RPMI7951 (cell line): ENCODE data around the gene IL17REL. TPM values are rescaled to one million over a fixed set of nuclear protein-coding genes. Genes with fewer than 3 reads are reported as not detected.

Experiments
- DNase-seq: peaks from one replicate; pipeline ENCODE4 v3.0.0-alpha.2; 2012; ENCODE audit warnings: low read depth
- total RNA-seq: library from RNA; depleted of rRNA; stranded (reverse); fragments of >200 nt; shearing (Covaris generic); gene quantifications from 2 replicates; pipeline ENCODE4 v1.2.3, GENCODE V29; 2014

Gene IL17REL
- total RNA-seq, 1 experiment from 2014 or later: not detected

GRCh38 chr22:49967706-49968208 lies 44.8 kb downstream of the IL17REL start:
- DNase-seq: no peak

GRCh38 chr22:49966774-49967705 lies 45.5 kb downstream of the IL17REL start:
- DNase-seq: no peak

DNA sequence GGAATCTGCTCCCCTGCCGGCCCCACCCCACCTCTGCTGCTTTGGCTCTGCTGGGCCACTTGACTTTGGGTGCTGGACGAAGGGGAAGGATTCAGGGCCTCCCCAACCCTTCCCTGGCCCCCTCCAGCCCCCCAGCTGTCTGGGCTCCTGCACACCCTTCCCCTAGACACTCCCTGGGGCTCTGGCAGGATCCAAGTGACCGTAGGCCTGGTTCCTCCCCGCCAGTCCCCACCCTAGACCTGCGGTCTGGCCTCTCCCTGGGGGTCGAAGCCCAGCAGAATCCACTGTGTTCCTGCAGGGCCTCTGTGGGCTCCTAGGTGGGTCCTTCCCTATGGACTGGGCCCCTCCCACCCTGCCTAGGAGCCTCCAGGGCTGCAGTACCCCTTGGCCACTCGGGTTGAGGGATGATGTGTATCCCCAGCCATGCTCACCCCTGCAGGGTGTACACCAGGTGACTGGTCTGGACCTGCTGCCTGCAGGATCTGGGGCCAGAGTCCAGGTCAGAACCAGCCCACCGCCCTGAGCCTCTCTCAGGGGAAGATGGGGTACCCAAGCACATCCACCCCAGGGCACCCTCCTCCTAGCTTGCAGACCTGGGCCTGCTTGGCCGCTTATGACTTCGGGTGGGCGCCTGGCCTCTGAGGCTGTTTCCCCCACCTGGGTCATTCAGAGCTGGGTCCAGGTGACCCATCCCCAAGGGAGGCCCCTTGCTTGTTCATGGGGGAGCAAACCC lies 46.4 kb downstream of the IL17REL start:
- DNase-seq: no peak

DNA sequence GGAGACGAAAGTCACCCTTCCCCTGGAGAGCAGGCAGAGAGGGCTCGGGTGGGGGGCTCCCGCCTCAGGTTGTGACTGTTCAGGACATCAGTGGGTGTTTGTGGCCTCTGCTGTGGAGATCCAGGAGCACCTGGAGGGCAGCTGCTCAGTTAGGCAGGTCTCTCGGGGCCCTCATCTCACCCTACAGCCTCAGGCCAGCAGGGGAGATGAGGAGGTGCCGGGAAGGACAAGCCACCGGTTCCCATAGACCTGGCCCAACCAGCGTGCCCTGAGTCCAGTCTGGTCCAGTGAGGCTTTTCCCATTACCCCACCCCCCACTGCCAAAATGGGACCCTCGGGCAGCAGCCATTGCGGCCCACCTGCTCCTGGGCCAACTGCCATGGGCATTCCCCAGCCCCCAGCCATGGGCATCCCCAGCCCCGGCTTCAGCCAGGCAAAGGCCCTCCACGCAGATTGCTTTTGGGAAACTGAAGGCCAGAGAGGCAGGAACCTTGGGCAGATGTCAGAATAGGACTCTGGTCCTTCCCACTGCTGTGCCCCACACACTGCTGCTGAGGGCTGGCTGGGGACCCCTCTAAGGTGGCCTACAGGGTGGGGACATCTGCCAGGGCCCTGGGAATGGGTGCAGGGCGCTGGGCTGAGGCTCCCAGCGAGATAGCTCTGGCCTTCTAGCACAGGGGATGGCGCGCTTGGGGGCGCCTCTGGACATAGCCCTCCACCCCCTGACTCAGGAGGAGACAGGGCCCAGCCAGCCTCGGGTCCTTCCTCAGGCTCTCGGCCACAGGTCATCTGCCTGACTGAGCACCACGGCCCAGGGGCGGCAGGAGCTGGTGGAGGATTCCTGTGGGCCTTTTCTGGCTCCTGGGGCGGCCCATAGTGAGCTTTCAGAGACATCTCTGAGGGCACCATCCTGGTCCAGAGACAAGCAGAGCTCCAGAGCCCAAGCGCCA lies 47.2 kb downstream of the IL17REL start:
- no peak for DNase-seq

GRCh38 chr22:49964136-49965090 lies 48.2 kb downstream of the IL17REL start:
- no peak for DNase-seq

DNA sequence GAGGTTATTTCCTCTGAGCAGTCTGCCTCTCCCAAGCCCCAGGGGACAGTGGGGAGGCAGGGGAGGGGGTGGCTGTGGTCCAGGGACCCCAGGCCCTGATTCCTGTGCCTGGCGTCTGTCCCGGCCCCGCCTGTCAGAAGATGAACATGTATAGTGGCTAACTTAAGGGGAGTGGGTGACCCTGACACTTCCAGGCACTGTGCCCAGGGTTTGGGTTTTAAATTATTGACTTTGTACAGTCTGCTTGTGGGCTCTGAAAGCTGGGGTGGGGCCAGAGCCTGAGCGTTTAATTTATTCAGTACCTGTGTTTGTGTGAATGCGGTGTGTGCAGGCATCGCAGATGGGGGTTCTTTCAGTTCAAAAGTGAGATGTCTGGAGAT lies 48.9 kb downstream of the IL17REL start:
- no peak for DNase-seq

GRCh38 chr22:49962751-49963646 lies 49.6 kb downstream of the IL17REL start:
- no peak for DNase-seq

DNA sequence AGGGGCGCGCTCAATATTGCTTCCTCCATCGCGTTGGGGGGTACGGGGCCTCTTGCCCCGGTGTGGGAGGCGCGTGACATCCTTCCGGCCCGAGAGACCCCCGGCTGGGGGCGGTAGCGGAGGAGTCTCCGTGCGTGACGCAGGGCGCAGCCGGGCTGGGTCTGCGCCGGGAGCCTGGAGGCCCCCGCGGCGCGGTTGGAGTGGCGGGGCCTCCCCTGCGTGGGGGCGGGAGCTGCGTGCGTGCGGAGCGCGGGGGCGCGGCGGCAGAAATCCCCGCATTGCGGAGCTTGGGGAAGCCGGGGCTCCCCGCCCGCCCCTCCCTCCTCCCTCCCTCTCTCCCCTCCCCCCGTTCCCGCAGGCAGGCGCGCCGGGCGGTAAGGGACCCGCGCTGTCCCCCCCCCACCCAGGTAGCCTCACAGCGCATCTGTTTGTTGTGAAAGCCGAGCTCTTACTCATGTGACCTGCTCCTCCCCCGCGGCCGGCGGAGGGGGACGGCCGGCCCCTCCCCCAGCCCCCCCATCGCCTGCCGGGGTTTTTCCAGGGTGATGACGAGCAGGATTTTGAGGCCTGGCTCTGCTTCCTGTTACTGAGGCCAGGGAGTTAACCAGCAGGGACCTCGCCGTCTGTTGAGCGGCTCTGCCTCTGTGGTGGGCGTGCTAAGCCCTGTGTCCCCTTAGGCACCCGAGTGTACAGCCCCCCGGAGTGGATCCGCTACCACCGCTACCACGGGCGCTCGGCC lies 50.4 kb downstream of the IL17REL start:
- DNase-seq: peak; percentile 93

DNA sequence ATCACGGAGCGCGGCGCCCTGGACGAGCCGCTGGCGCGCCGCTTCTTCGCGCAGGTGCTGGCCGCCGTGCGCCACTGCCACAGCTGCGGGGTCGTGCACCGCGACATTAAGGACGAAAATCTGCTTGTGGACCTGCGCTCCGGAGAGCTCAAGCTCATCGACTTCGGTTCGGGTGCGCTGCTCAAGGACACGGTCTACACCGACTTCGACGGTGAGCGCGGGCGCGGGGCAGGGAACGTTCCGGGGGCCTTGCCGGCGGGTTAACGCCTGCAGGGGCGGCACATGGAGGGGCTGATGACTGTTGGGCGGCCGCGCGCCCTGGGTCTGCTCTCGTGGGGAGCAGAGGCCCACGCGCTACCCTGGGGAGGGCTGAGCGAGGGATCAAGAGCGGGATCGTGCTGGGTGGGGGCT lies 51.0 kb downstream of the IL17REL start:
- DNase-seq: no peak

DNA sequence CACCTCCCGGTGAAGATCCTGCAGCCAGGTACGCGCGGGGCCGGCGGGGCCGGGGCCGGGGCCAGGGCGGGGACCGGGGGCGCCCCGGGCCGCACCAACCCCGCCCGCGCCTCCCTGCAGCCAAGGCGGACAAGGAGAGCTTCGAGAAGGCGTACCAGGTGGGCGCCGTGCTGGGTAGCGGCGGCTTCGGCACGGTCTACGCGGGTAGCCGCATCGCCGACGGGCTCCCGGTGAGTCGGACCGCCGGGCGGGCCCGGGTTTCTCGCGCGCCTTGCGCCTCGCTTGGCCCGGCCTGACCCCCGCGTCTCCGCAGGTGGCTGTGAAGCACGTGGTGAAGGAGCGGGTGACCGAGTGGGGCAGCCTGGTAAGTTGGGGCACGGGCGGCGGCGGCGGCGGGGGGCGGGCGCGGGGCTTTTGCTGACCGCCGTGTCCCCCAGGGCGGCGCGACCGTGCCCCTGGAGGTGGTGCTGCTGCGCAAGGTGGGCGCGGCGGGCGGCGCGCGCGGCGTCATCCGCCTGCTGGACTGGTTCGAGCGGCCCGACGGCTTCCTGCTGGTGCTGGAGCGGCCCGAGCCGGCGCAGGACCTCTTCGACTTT lies 51.5 kb downstream of the IL17REL start:
- peak; percentile 37 for DNase-seq

- DNase-seq: peak; percentile 93
Measured at GRCh38 chr22:49960159-49961004, 52.2 kb downstream of the IL17REL start, which contains the start of gene PIM3. Gene PIM3, plus strand, starts transcription at chr22:49960772. Its CDS starts 176 bp downstream, at chr22:49960948.

DNA sequence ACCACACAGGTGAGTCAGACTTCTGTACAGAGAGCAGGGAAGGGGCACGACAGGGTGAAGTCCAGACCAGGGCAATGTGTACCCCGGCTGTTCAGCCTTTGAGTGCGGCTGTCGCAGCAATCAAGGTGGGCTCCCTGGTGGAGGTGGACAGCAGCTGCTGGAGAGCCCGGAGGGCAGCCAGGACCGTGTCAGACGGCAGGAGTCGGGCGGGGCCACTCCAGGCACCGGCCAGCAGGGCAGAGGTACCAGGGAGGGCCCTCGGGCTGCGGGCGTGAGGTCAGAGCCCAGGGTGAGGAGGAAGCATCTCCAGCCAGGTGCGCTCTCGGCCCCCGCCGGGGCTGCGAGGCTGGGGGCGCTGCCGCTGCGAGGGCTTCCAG lies 52.8 kb downstream of the IL17REL start:
- DNase-seq: peak; percentile 44

DNA sequence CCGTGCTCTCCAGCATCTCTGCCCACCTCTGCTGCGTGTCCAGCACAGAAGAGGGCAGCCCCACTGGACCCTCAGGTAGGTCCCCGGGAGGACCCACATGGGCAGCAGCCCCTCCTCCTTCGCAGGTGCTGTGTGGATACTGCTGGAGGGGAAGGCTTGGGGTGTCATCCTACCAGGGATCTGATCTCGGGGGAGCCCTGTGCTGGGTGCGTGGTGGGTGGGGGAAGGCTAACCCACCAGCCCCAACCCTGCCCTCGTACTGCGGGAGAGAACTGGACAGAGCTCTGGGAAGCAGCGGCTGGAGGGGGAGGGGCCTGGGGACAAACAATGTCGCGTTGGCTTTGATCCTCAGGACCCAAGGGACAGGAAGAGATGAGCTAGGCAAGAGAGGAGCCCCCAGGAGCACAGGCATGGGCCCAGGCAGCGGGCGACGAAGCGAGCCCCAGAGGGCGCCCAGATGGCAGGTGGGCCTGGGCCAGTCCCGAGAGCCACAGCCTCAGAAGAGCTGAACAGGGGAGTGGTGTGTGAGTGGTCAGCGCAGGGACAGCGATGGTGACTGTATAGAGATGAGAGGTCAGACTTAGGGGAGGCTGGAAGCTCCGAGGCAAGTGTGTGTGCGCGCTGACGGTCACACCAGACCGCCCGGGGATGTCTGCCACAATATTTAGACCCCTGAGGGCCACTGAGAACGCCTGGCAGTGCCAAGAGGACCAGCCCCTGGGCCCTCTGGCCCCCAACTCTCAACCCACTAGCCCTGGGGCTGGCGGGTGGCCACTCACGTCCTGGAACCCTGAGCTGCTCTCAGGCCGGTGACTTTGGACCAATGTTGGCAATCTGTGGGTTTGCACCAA lies 53.4 kb downstream of the IL17REL start:
- no peak for DNase-seq

DNA sequence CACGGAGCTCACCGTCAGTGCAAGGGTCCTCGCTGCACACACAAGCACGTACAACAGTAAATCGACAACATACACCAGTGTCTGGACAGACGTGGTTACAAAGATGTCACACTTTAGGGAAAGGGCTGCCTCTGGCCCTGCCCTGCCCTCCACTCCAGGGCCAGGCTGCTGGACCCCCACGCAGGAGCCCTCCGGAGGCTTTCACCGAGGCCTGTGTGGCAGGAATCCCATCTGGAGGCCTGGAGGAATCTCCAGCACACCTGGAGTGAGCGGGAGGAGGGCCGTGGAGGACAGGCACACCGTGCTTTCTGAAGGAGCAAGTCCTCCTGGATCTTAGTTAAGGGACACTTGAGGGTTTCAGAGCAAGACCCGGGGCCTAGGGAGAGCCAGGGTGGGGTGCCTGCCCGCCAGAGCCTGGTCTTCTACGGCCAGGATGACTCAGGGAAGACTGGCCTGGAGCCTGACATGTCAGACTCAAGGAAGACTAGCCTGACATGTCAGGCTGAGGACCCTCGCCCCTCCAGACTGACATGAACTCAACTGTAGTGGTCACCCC lies 54.1 kb downstream of the IL17REL start:
- DNase-seq: no peak

DNA sequence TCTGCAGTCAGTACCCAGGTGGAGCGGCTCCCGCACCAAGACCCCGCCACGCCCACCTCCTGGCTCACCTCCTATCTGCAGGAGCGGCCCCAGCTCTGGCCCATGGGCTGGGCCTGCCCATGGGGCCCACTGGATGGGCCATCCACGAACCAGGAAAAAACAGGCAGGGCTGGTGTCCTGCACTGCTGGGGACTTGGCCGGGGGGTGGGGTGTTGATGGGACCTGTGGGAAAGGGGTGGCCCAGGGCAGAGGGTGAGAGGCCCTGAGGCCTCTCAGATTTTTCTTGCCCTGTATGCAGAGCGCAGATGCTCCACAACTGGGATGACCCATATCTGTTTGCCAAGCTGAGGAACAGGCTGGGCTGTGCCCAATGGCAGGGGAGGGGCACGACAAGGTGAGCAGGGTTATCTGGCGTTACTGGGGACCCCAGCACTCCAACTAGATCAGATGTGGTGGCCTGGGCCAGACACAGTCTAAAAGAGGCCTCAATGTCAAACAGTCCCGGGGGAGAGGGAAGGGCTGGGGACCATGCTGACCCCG lies 54.7 kb downstream of the IL17REL start:
- DNase-seq: no peak
